ENCODE results near the gene C10orf53.

C10orf53 gene, protein sequence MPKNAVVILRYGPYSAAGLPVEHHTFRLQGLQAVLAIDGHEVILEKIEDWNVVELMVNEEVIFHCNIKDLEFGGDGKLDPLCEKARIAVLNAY

GRCh38 chr10:49679480-49679893, at the start of gene C10orf53:
TSS of gene C10orf53 (plus strand) at chr10:49679651. CDS start at chr10:49679698, 47 bp downstream.
- H3K27me3 ChIP-seq (ENCODE audit: control insufficient read depth in 1 of 2, insufficient read depth in 2 of 2, low read length in 2 of 2) = peaks cover 0 to 7% of the 10 kb centered on the region in 2 donors
- peaks cover 6 to 12% of the 10 kb centered on the region in 2 donors for H3K9me3 ChIP-seq (ENCODE audit: control insufficient read depth in 2 of 2, low read length in 2 of 2)
- H3K36me3 ChIP-seq (ENCODE audit: control insufficient read depth in 2 of 2, insufficient read depth in 2 of 2, low read length in 2 of 2) = no peaks in the 10 kb centered on the region
- H3K9ac ChIP-seq (ENCODE audit: low read length in 2 of 2) = no peak within 1 kb of the TSS
- H3K27ac ChIP-seq (ENCODE audit: low read length) = no peak within 1 kb of the TSS
- no peaks in the 10 kb centered on the region for H3K4me1 ChIP-seq (ENCODE audit: control insufficient read depth, insufficient read depth, low read length)
- no peak within 1 kb of the TSS for H3K4me3 ChIP-seq (ENCODE audit: low read length in 2 of 2)

GRCh38 chr10:49631975-49632374, 47.5 kb upstream of the C10orf53 start:
- Histone ChIP-seq H3K36me3 (ENCODE audit: control insufficient read depth in 2 of 2, insufficient read depth in 2 of 2, low read length in 2 of 2) (no peaks in the 10 kb centered on the region), H3K4me3 (ENCODE audit: low read length in 2 of 2) (no peak overlapping the region), H3K27ac (ENCODE audit: low read length) (no peak overlapping the region), H3K27me3 (ENCODE audit: control insufficient read depth in 1 of 2, insufficient read depth in 2 of 2, low read length in 2 of 2) (no peaks in the 10 kb centered on the region), H3K4me1 (ENCODE audit: control insufficient read depth, insufficient read depth, low read length) (no peaks in the 10 kb centered on the region), H3K9me3 (ENCODE audit: control insufficient read depth in 2 of 2, low read length in 2 of 2) (no peaks in the 10 kb centered on the region), H3K9ac (ENCODE audit: low read length in 2 of 2) (no peak overlapping the region)

DNA sequence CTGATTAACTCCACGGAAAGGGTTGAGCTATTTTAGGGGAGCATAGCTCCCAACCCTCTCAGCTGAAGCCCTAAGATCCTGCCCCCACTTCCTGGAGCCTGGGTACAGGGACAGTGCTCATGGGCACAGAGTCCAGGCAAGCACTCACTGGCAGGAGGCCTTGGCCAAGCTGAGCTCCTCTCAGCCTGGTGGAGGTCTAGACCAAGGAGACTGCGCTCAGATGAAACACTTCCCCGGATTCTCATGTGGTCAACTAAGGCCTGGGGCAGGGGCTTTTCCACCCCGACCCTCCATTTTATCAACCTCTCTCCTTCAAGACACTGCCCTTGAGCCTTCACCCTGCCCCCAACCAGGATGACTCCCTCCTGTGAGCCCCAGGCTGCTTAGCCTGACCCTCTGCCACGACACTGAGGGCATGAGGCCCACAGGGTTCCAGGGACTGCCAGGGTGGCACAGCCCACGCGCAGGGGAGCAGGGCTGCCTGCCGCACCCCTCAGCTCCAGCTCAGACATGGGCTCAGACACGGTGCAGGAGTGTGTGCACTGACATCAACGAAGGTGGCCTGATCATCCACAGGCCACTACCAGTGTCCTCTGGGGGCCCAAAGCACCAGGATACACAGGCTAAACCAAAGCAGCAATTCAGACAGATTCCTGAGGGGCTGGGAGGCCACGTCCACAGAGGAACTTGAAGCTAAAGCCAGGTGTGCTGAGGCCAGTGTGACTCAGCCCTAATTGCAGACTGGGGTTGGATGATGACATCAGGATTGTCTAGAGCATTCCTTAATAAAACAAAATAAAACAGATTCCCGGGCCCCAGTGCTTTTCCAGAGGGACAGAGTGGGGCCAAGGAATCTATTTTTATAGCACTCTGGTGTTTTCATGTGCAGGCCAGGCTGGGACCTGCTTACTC, 46.8 kb upstream of the C10orf53 start:
- Histone ChIP-seq H3K4me1 (ENCODE audit: control insufficient read depth, insufficient read depth, low read length) (no peaks in the 10 kb centered on the region), H3K36me3 (ENCODE audit: control insufficient read depth in 2 of 2, insufficient read depth in 2 of 2, low read length in 2 of 2) (no peaks in the 10 kb centered on the region), H3K9ac (ENCODE audit: low read length in 2 of 2) (no peak overlapping the region), H3K9me3 (ENCODE audit: control insufficient read depth in 2 of 2, low read length in 2 of 2) (no peaks in the 10 kb centered on the region), H3K27me3 (ENCODE audit: control insufficient read depth in 1 of 2, insufficient read depth in 2 of 2, low read length in 2 of 2) (no peaks in the 10 kb centered on the region), H3K4me3 (ENCODE audit: low read length in 2 of 2) (no peak overlapping the region), H3K27ac (ENCODE audit: low read length) (no peak overlapping the region)

GRCh38 chr10:49633327-49634068, 46.0 kb upstream of the C10orf53 start:
- Histone ChIP-seq H3K4me3 (ENCODE audit: low read length in 2 of 2) (no peak overlapping the region), H3K27me3 (ENCODE audit: control insufficient read depth in 1 of 2, insufficient read depth in 2 of 2, low read length in 2 of 2) (no peaks in the 10 kb centered on the region), H3K36me3 (ENCODE audit: control insufficient read depth in 2 of 2, insufficient read depth in 2 of 2, low read length in 2 of 2) (no peaks in the 10 kb centered on the region), H3K9me3 (ENCODE audit: control insufficient read depth in 2 of 2, low read length in 2 of 2) (no peaks in the 10 kb centered on the region), H3K27ac (ENCODE audit: low read length) (no peak overlapping the region), H3K4me1 (ENCODE audit: control insufficient read depth, insufficient read depth, low read length) (no peaks in the 10 kb centered on the region), H3K9ac (ENCODE audit: low read length in 2 of 2) (no peak overlapping the region)

- H3K4me3 ChIP-seq (ENCODE audit: low read length in 2 of 2) = no peak overlapping the region
- no peaks in the 10 kb centered on the region for H3K36me3 ChIP-seq (ENCODE audit: control insufficient read depth in 2 of 2, insufficient read depth in 2 of 2, low read length in 2 of 2)
- no peaks in the 10 kb centered on the region for H3K4me1 ChIP-seq (ENCODE audit: control insufficient read depth, insufficient read depth, low read length)
These were observed 45.3 kb upstream of the C10orf53 start for GRCh38 chr10:49634069-49634660.

GRCh38 chr10:49642311-49642710, 37.1 kb upstream of the C10orf53 start:
- H3K27ac ChIP-seq (ENCODE audit: low read length) = no peak overlapping the region
- H3K4me3 ChIP-seq (ENCODE audit: low read length in 2 of 2) = no peak overlapping the region
- peaks cover 11 to 20% of the 10 kb centered on the region in 2 donors for H3K27me3 ChIP-seq (ENCODE audit: control insufficient read depth in 1 of 2, insufficient read depth in 2 of 2, low read length in 2 of 2)
- H3K4me1 ChIP-seq (ENCODE audit: control insufficient read depth, insufficient read depth, low read length) = no peaks in the 10 kb centered on the region
- peaks cover 0 to 5% of the 10 kb centered on the region in 2 donors for H3K9me3 ChIP-seq (ENCODE audit: control insufficient read depth in 2 of 2, low read length in 2 of 2)
- no peaks in the 10 kb centered on the region for H3K36me3 ChIP-seq (ENCODE audit: control insufficient read depth in 2 of 2, insufficient read depth in 2 of 2, low read length in 2 of 2)
- no peak overlapping the region for H3K9ac ChIP-seq (ENCODE audit: low read length in 2 of 2)

More at GRCh38 chr10:49634069-49634660, 45.3 kb upstream of the C10orf53 start:
- Histone ChIP-seq H3K27me3 (ENCODE audit: control insufficient read depth in 1 of 2, insufficient read depth in 2 of 2, low read length in 2 of 2) (no peaks in the 10 kb centered on the region), H3K27ac (ENCODE audit: low read length) (no peak overlapping the region), H3K9ac (ENCODE audit: low read length in 2 of 2) (no peak overlapping the region), H3K9me3 (ENCODE audit: control insufficient read depth in 2 of 2, low read length in 2 of 2) (no peaks in the 10 kb centered on the region)

GRCh38 chr10:49643241-49644034, 36.0 kb upstream of the C10orf53 start:
- Histone ChIP-seq H3K27ac (ENCODE audit: low read length) (no peak overlapping the region), H3K9ac (ENCODE audit: low read length in 2 of 2) (no peak overlapping the region), H3K27me3 (ENCODE audit: control insufficient read depth in 1 of 2, insufficient read depth in 2 of 2, low read length in 2 of 2) (peaks cover 11 to 20% of the 10 kb centered on the region in 2 donors), H3K9me3 (ENCODE audit: control insufficient read depth in 2 of 2, low read length in 2 of 2) (peaks cover 0 to 5% of the 10 kb centered on the region in 2 donors), H3K4me3 (ENCODE audit: low read length in 2 of 2) (no peak overlapping the region), H3K4me1 (ENCODE audit: control insufficient read depth, insufficient read depth, low read length) (no peaks in the 10 kb centered on the region), H3K36me3 (ENCODE audit: control insufficient read depth in 2 of 2, insufficient read depth in 2 of 2, low read length in 2 of 2) (no peaks in the 10 kb centered on the region)

DNA sequence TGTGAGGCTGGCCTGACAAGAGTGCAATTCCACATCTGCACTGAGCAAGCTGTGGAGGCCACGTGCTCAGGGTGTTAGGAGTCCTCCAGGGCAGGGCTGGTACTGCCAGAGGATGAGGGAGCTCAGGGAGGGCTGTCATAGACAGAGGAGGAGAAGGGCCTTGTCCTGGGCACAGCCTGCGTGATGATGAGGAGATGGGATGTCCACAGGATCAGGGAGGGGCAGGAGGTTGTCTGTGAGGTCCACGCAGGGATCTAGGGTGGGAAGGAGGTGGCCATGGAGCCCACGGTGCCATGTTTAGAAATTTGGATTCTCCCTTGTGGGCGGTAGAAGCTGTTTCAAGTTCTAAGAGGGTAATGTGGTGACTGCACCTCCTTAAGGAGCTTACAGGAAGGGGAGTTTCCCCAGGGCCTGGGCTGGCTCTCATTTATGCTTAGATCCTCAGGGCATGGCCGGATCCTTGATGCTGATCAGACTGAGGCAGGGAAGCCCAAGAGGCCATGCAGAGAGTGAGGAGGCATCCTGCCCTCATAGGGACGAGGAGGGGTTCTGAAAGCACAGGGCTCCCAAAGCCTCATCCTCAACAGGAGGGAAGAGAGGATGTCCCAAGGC, 35.3 kb upstream of the C10orf53 start:
- H3K9me3 ChIP-seq (ENCODE audit: control insufficient read depth in 2 of 2, low read length in 2 of 2) = peaks cover 0 to 5% of the 10 kb centered on the region in 2 donors
- H3K27me3 ChIP-seq (ENCODE audit: control insufficient read depth in 1 of 2, insufficient read depth in 2 of 2, low read length in 2 of 2) = peaks cover 11 to 20% of the 10 kb centered on the region in 2 donors
- H3K36me3 ChIP-seq (ENCODE audit: control insufficient read depth in 2 of 2, insufficient read depth in 2 of 2, low read length in 2 of 2) = no peaks in the 10 kb centered on the region
- no peaks in the 10 kb centered on the region for H3K4me1 ChIP-seq (ENCODE audit: control insufficient read depth, insufficient read depth, low read length)
- H3K9ac ChIP-seq (ENCODE audit: low read length in 2 of 2) = no peak overlapping the region
- no peak overlapping the region for H3K4me3 ChIP-seq (ENCODE audit: low read length in 2 of 2)
- H3K27ac ChIP-seq (ENCODE audit: low read length) = no peak overlapping the region

GRCh38 chr10:49645417-49645816, 34.0 kb upstream of the C10orf53 start:
- peaks cover 11 to 20% of the 10 kb centered on the region in 2 donors for H3K27me3 ChIP-seq (ENCODE audit: control insufficient read depth in 1 of 2, insufficient read depth in 2 of 2, low read length in 2 of 2)
- no peak overlapping the region for H3K27ac ChIP-seq (ENCODE audit: low read length)
- no peak overlapping the region for H3K9ac ChIP-seq (ENCODE audit: low read length in 2 of 2)
- H3K36me3 ChIP-seq (ENCODE audit: control insufficient read depth in 2 of 2, insufficient read depth in 2 of 2, low read length in 2 of 2) = no peaks in the 10 kb centered on the region
- H3K9me3 ChIP-seq (ENCODE audit: control insufficient read depth in 2 of 2, low read length in 2 of 2) = peaks cover 0 to 5% of the 10 kb centered on the region in 2 donors
- H3K4me3 ChIP-seq (ENCODE audit: low read length in 2 of 2) = no peak overlapping the region
- H3K4me1 ChIP-seq (ENCODE audit: control insufficient read depth, insufficient read depth, low read length) = no peaks in the 10 kb centered on the region

Measured in stomach smooth muscle (tissue), 2 donors.